GM10266 (cell line): Measurements from ENCODE around the gene ASAP2.

Experiments
- DNase-seq: peaks from one replicate; pipeline ENCODE4 v3.0.0; 2012; ENCODE audit errors: extremely low spot score
- CTCF ChIP-seq: IDR thresholded peaks from 2 replicates; pipeline ENCODE4 v1.5.1; 2012; ENCODE audit warnings: mild to moderate bottlenecking, low read depth; ENCODE audit not compliant: control insufficient read depth, insufficient read depth; ENCODE audit errors: missing control alignments

Gene ASAP2

GRCh38 chr2:9232166-9232479 lies 25.5 kb downstream of the ASAP2 start:
- no peak for DNase-seq
- TF ChIP-seq CTCF = no peak

- DNase-seq = no peak
These were observed 26.3 kb downstream of the ASAP2 start for GRCh38 chr2:9232886-9233285.

GRCh38 chr2:9234680-9235146 lies 28.1 kb downstream of the ASAP2 start:
- no peak for TF ChIP-seq CTCF
- no peak for DNase-seq

More at GRCh38 chr2:9232886-9233285, 26.3 kb downstream of the ASAP2 start:
- no peak for TF ChIP-seq CTCF

- TF ChIP-seq CTCF = no peak
- no peak for DNase-seq
These were observed 28.8 kb downstream of the ASAP2 start for GRCh38 chr2:9235147-9236044.

GRCh38 chr2:9236045-9236344 lies 29.4 kb downstream of the ASAP2 start:
- no peak for TF ChIP-seq CTCF
- DNase-seq = no peak

GRCh38 chr2:9236867-9237266 lies 30.3 kb downstream of the ASAP2 start:
- no peak for DNase-seq
- TF ChIP-seq CTCF = no peak

GRCh38 chr2:9237831-9238230 lies 31.2 kb downstream of the ASAP2 start:
- TF ChIP-seq CTCF = no peak
- no peak for DNase-seq
